Measurements from ENCODE around the gene CBX3. TPM values are rescaled to one million over a fixed set of nuclear protein-coding genes. Genes with fewer than 3 reads are reported as not detected.

CBX3 gene
- total and polyA plus RNA-seq, 2 of the 8 experiments (the other 6 are each of a cell fraction or from before 2014, with no cell fraction given): 71.3 to 258 TPM

GRCh38 chr7:26182283-26182682 lies 19.3 kb upstream of the CBX3 start:
- Histone ChIP-seq H3K79me1 (ENCODE audit: low read depth, low read length) (peaks cover 2% of the 10 kb centered on the region; the same call in 1 of the 2 replicates), H2AK5ac (ENCODE audit: low read depth, low read length) (no peak overlapping the region), H3K9me3 (ENCODE audit: insufficient read depth in 2 of 2, low read depth in 1 of 2, low read length in 1 of 2) (peaks cover 0 to 2% of the 10 kb centered on the region in 2 experiments; a peak in 1 of 4 replicates), H3K79me2 (ENCODE audit: control insufficient read depth in 1 of 2, insufficient read depth in 2 of 2, low read length in 2 of 2) (peaks cover 0 to 12% of the 10 kb centered on the region in 2 experiments; a peak in 2 of 4 replicates), H3K4me3 (ENCODE audit: extremely low read depth in 1 of 4, insufficient read depth in 2 of 4, low read depth in 3 of 4, low read length in 4 of 4) (no peak overlapping the region), H2BK12ac (ENCODE audit: low read depth, low read length) (no peak overlapping the region), H3K27ac (ENCODE audit: low read depth, low read length) (no peak overlapping the region), H4K91ac (replicated peaks; ENCODE audit: insufficient read length, low read length) (no peak overlapping the region), H3K9ac (replicated peaks in 1 of 4; ENCODE audit: extremely low read depth in 1 of 4, low read depth in 3 of 4, low read length in 3 of 4) (no peak overlapping the region), H3K14ac (ENCODE audit: insufficient read length) (no peak overlapping the region), H3K23ac (ENCODE audit: insufficient read length) (no peak overlapping the region), H4K8ac (ENCODE audit: extremely low read depth, insufficient read depth, low read length) (no peak overlapping the region), H3K4me2 (ENCODE audit: insufficient read depth in 1 of 2, low read depth in 2 of 2, low read length in 2 of 2) (no peak overlapping the region), H3K36me3 (ENCODE audit: control insufficient read depth in 2 of 4, insufficient read depth in 4 of 4, low read length in 3 of 4) (peaks cover 4 to 14% (median 7%) of the 10 kb centered on the region in 4 experiments; a peak in 4 of 8 replicates), H3K4ac (replicated peaks; ENCODE audit: insufficient read length, low read depth, low read length) (no peak overlapping the region), H2BK5ac (ENCODE audit: low read depth, low read length) (no peak overlapping the region), H4K5ac (ENCODE audit: insufficient read length, low read depth, low read length) (no peak overlapping the region), H3K23me2 (ENCODE audit: low read depth, low read length) (no peaks in the 10 kb centered on the region), H4K20me1 (replicated peaks in 1 of 2; ENCODE audit: control insufficient read depth in 1 of 2, insufficient read depth in 2 of 2, low read length in 2 of 2) (peaks cover 2 to 9% of the 10 kb centered on the region in 2 experiments), H2BK15ac (ENCODE audit: low read length) (no peak overlapping the region), H3K4me1 (replicated peaks in 1 of 4; ENCODE audit: control insufficient read depth in 3 of 4, insufficient read depth in 4 of 4, low read length in 3 of 4) (peaks cover 0 to 5% (median 0%) of the 10 kb centered on the region in 4 experiments; a peak in 1 of 7 replicates), H2BK20ac (ENCODE audit: low read length) (no peak overlapping the region), H2BK120ac (replicated peaks; ENCODE audit: low read depth, low read length) (no peak overlapping the region), H3K56ac (replicated peaks; ENCODE audit: insufficient read length, low read depth, low read length) (no peak overlapping the region), H3K18ac (ENCODE audit: extremely low read depth, low read length) (no peak overlapping the region), H3K27me3 (replicated peaks in 1 of 4; ENCODE audit: control insufficient read depth in 3 of 4, extremely low read depth in 1 of 4, insufficient read depth in 3 of 4, low read length in 3 of 4) (no peaks in the 10 kb centered on the region), H2AFZ (ENCODE audit: low read length) (no peak overlapping the region)
- 93% methylated on average over 6 of the region's 6 CpGs; no CpG with 5 or more reads in 1 of the 2 experiments for WGBS, 2 experiments (ENCODE audit: extremely low coverage in 1 of 2, insufficient coverage in 1 of 2, insufficient read length in 1 of 2, insufficient replicate concordance in 2 of 2, low coverage in 1 of 2, low lambda C conversion rate in 2 of 2, missing lambda C conversion rate in 1 of 2)
- no peak for DNase-seq (ENCODE audit: low read depth in 1 of 2, low spot score in 2 of 2)
- POLR2A ChIA-PET (ENCODE audit: partially characterized antibody): interaction anchor here (0.6 to 17.3 kb wide), 15 partner anchors 8 to 104 kb away, joined by 3 to 578 read pairs (median 7); partner anchors contain the start of genes CBX3 and HNRNPA2B1
- CTCF ChIA-PET (ENCODE audit: partially characterized antibody): interaction anchor here (1.0 to 4.8 kb wide), 6 partner anchors 10 to 462 kb away, joined by 3 to 46 read pairs (median 4); no protein-coding TSS in a partner anchor
- no peak for FAIRE-seq
- TF ChIP-seq MAFK (IDR thresholded peaks at IDR 0.05; ENCODE audit: low read depth, low read length) (no peak), ATF2 (IDR thresholded peaks at IDR 0.05; ENCODE audit: low read length) (no peak), RFX5 (IDR thresholded peaks at IDR 0.05; ENCODE audit: borderline replicate concordance, low read depth, low read length) (no peak), TCF12 (IDR thresholded peaks at IDR 0.05; ENCODE audit: low read depth, low read length) (no peak), TBP (IDR thresholded peaks at IDR 0.05; ENCODE audit: low read depth, low read length) (no peak), ZNF274 (IDR thresholded peaks at IDR 0.05; ENCODE audit: borderline replicate concordance, extremely low read depth, low read length) (no peak), GABPA (IDR thresholded peaks at IDR 0.05; ENCODE audit: borderline replicate concordance, insufficient read depth, low read length) (no peak), EZH2 (IDR thresholded peaks at IDR 0.05; ENCODE audit: low read depth, low read length, severe bottlenecking) (no peak), SIRT6 (IDR thresholded peaks at IDR 0.05; ENCODE audit: low read length) (no peak)

Measured in H1 (cell line).